MCF 10A (cell line): Measurements from ENCODE around the gene SOX13. TPM values are rescaled to one million over a fixed set of nuclear protein-coding genes. Genes with fewer than 3 reads are reported as not detected.

ENCODE experiments used
- BruUV-seq: library from RNA; stranded (reverse); fragments of 400-500 nt; replicated peaks from 2 replicates; lab custom pipeline; 2021; lab: Mats Ljungman, UMichigan
- CTCF ChIA-PET: fragments of 300-600 bp; sonication (Branson Sonifier 250); formaldehyde crosslinking; extraction: SDS; loops from one replicate; lab custom pipeline; 2021; ENCODE audit warnings: antibody characterized with exemption, inconsistent platforms; lab: Yijun Ruan, JAX
- POLR2A ChIA-PET: fragments of 300-600, 350-650 bp; sonication (Branson Sonifier 250); formaldehyde crosslinking; extraction: SDS; loops from one replicate; lab custom pipeline; 2020; ENCODE audit warnings: antibody characterized with exemption, inconsistent platforms; lab: Yijun Ruan, JAX
- DNase-seq: peaks from one replicate; pipeline ENCODE4 v3.0.0-alpha.2; 2018; ENCODE audit not compliant: unreplicated experiment
- H3K27ac Mint-ChIP-seq: one replicate; pipeline ENCODE4 v1.8.0; 2022; ENCODE audit warnings: mild to moderate bottlenecking, low read depth, mixed read lengths; ENCODE audit not compliant: unreplicated experiment
- H3K27me3 Mint-ChIP-seq: one replicate; pipeline ENCODE4 v1.8.0; 2022; ENCODE audit warnings: mixed read lengths; ENCODE audit not compliant: insufficient read depth, unreplicated experiment
- H3K36me3 Mint-ChIP-seq: one replicate; pipeline ENCODE4 v1.8.0; 2022; ENCODE audit warnings: mild to moderate bottlenecking, moderate library complexity, mixed read lengths; ENCODE audit not compliant: insufficient read depth, unreplicated experiment
- H3K4me1 Mint-ChIP-seq: one replicate; pipeline ENCODE4 v1.8.0; 2022; ENCODE audit warnings: mixed read lengths; ENCODE audit not compliant: insufficient read depth, unreplicated experiment
- H3K4me3 Mint-ChIP-seq: one replicate; pipeline ENCODE4 v1.8.0; 2022; ENCODE audit warnings: mild to moderate bottlenecking, moderate library complexity, mixed read lengths; ENCODE audit not compliant: unreplicated experiment
- H3K9me3 Mint-ChIP-seq: one replicate; pipeline ENCODE4 v1.8.0; 2022; ENCODE audit warnings: mixed read lengths; ENCODE audit not compliant: unreplicated experiment
- intact Hi-C: fragments of 100-400 bp; cut with micrococcal nuclease; formaldehyde crosslinking; loops from 2 replicates; pipeline ENCODE4 v1.14.1; 2022
- total RNA-seq: library from RNA; stranded (reverse); gene quantifications from 2 replicates; pipeline ENCODE4 v1.2.3, GENCODE V29; 2022
- TF ChIP-seq, protein P1 (sequence below): fragments of 200-600 bp; IDR thresholded peaks from one replicate; pipeline ENCODE4 v1.8.0; 2022; ENCODE audit warnings: antibody characterized with exemption, mild to moderate bottlenecking; ENCODE audit not compliant: unreplicated experiment

The SOX13 gene
- total RNA-seq, 1 experiment from 2014 or later: 32.8 TPM

DNA sequence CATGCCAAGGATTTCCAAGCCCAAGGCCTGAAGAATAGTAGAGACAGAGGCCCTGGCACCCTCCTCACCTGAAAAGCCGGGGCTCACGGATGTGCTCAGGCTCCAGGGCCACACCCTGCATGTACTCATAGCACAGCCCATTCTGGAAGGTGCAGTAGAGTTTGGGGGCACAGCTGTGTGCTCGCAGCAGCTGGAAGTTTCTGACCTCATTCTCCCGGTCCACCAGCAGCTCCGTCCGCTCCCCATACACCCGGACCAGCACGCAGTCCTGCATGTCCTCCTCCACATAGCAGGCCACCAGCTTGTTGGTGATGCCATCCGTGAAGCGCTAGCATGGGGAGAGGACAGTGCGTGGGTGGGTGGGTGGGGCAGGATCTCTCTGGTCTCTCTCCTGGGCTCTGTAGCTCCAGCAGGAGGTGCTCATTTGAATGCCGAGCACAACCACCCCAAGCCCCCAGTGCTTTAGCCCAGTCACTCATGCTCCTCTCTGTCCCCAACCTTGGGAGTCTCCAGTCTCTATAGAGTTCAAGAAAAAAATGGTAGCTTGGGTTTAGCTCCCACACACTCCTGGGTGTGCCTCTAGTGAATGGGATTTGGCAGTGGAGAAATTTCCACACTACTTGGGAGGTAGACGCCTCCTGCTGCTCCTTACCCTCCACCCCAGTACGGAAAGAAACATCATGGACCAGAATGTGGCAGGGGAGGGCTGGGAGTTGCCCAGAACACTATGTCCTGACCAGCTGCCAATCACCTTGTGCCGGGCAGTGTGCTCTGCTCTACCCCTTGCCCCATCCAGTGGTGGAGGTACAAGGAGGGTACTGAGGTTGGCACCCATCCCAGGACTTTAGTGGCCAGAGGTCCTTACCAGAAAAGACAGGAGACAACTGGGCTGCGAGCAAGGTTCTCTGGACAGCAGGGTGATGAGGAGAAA is 77.0 kb downstream of the SOX13 start:
- Mint-ChIP-seq H3K27ac (peak overlapping the region; percentile 78), H3K4me1 (peaks cover 59% of the 10 kb centered on the region), H3K36me3 (peaks cover under 1% of the 10 kb centered on the region), H3K9me3 (no peaks in the 10 kb centered on the region), H3K27me3 (no peaks in the 10 kb centered on the region), H3K4me3 (peak overlapping the region; percentile 68)
- CTCF ChIA-PET: interaction anchor here (0.5 to 6.2 kb wide), 15 partner anchors 10 to 1618 kb away, joined by 3 to 89 read pairs (median 4); no protein-coding TSS in a partner anchor
- TF ChIP-seq, protein P1, sequence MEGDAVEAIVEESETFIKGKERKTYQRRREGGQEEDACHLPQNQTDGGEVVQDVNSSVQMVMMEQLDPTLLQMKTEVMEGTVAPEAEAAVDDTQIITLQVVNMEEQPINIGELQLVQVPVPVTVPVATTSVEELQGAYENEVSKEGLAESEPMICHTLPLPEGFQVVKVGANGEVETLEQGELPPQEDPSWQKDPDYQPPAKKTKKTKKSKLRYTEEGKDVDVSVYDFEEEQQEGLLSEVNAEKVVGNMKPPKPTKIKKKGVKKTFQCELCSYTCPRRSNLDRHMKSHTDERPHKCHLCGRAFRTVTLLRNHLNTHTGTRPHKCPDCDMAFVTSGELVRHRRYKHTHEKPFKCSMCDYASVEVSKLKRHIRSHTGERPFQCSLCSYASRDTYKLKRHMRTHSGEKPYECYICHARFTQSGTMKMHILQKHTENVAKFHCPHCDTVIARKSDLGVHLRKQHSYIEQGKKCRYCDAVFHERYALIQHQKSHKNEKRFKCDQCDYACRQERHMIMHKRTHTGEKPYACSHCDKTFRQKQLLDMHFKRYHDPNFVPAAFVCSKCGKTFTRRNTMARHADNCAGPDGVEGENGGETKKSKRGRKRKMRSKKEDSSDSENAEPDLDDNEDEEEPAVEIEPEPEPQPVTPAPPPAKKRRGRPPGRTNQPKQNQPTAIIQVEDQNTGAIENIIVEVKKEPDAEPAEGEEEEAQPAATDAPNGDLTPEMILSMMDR: no peak
- no TSS peak for BruUV-seq
- intact Hi-C loops: no loop called here
- peak; percentile 66 for DNase-seq
- POLR2A ChIA-PET: interaction anchor here (1.2 to 3.0 kb wide), 7 partner anchors 9 to 356 kb away, joined by 3 to 20 read pairs (median 6); no protein-coding TSS in a partner anchor

DNA sequence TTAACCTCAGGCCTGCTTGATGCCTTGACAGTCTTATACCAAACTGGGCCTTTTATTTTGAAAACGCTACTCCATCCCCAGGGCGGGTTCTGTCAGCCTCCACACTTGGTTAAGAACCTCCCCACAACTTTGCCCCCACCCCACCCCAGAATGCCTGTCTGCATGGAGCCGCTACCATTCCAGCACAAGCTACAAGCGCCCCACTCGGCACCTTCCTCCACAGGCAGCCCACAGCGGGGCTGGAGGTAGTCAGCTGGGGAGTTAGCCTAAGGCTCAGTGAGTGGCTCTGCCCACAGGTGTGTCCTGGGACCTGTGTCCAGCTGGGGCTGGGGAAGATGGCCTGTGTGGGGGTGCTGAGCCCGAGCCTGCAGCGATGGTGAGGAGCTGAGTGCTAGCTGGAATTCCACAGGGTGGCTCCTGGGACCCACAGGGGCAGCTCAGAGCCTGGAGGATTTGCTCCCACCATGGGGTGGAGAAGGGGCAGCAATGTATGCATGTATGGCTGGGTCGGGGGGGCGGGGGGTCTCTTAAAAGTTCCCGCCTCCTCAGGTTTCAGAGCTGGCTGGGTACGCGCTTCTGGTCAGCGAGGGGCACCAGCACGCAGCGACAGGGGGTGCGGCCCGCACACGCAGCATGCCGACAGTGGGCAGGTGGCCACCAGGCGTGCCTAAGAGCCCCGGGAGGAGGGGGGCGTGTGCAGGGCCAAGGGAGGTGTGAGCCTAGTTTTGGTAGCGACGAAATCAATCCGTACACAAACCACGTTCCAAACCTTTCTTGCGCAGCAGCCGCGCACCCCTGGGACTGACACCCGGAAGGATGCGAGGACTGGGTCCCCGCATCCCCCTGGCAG is 78.0 kb downstream of the SOX13 start:
- CTCF ChIA-PET: interaction anchor here (0.6 to 6.2 kb wide), 15 partner anchors 11 to 883 kb away, joined by 3 to 89 read pairs (median 5); partner anchors contain the start of gene SOX13
- no TSS peak for BruUV-seq
- Mint-ChIP-seq H3K27ac (peak overlapping the region; percentile 78), H3K27me3 (no peaks in the 10 kb centered on the region), H3K36me3 (no peaks in the 10 kb centered on the region), H3K9me3 (no peaks in the 10 kb centered on the region), H3K4me1 (peaks cover 48% of the 10 kb centered on the region), H3K4me3 (peak overlapping the region; percentile 68)
- intact Hi-C loops: no loop called here
- TF ChIP-seq, protein P1: no peak
- DNase-seq: peak; percentile 59
- POLR2A ChIA-PET: interaction anchor here (0.7 to 3.0 kb wide), 12 partner anchors 7 to 291 kb away, joined by 3 to 20 read pairs (median 4); no protein-coding TSS in a partner anchor

DNA sequence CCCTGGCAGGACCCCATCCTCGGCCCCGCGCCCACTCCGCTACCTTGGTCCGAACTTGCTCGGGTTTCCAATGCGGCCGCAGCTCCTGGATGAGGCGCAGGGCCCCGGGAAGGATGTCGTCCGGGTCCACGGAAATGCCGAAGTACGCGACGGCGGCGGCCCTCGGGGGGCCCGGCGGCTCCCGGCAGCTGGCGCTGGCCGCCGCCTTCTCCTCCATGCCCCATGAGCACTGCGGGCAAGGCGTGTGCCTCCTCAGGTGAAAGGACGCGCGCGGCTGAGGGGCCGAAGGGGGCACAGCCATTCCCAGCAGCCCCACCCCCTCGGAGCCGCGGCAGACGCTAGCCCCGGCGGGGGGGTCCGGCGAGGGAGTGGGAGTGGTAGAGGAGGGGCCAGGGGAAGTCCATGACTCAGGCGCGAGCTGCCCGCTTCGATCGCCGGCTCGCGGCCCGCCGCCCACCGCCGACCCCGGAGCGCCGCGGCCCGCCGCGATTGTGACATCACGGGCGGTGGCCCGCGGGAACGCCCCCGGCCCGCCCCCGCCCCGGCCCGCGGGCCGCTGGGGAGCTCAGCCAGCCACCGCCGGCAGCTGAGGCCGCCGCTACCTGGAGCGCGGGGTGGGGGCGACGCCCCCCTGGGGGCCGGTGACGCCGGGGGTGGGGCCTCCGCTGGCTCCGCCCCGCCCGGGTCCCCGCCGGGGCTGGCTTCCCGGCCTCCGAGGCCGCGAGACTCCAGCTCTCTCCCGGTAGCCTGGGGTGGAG is 78.8 kb downstream of the SOX13 start, which contains the start of gene ETNK2:
Gene ETNK2 (minus strand): TSS at position 493 of the 758 bp plus-strand sequence. CDS start 192 bp downstream, at position 301.
- Mint-ChIP-seq H3K27ac (peak within 1 kb of the TSS; percentile 78), H3K36me3 (no peaks in the 10 kb centered on the region), H3K9me3 (no peaks in the 10 kb centered on the region), H3K4me1 (peaks cover 48% of the 10 kb centered on the region), H3K27me3 (no peaks in the 10 kb centered on the region), H3K4me3 (peak within 1 kb of the TSS; percentile 68)
- ChIA-PET POLR2A (interaction anchor here (0.6 to 3.0 kb wide), 15 partner anchors 8 to 354 kb away, joined by 3 to 20 read pairs (median 3); no protein-coding TSS in a partner anchor), CTCF (interaction anchor here (0.6 to 6.2 kb wide), 9 partner anchors 12 to 293 kb away, joined by 3 to 89 read pairs (median 4); partner anchors contain the start of gene SOX13)
- intact Hi-C loops: no loop called here
- peak; percentile 36 for DNase-seq
- no TSS peak for BruUV-seq
- TF ChIP-seq, protein P1: no peak
